ENCODE measurements around the gene LIPM. TPM values are rescaled to one million over a fixed set of nuclear protein-coding genes. Genes with fewer than 3 reads are reported as not detected.
A peak's percentile ranks its signal among the peaks of the same experiment; 100 is the strongest.

The LIPM gene
- total RNA-seq, 1 experiment from 2014 or later: not detected

- Histone ChIP-seq H3K27me3 (ENCODE audit: low read length) (no peaks in the 10 kb centered on the region), H3K4me3 (ENCODE audit: low read length) (no peak overlapping the region), H3K9ac (ENCODE audit: low read length) (no peak overlapping the region), H3K79me2 (ENCODE audit: low read length) (no peaks in the 10 kb centered on the region), H2AFZ (ENCODE audit: low read length) (no peak overlapping the region), H3K9me3 (ENCODE audit: low read length) (no peaks in the 10 kb centered on the region), H3K4me2 (ENCODE audit: low read length) (no peak overlapping the region), H3K4me1 (ENCODE audit: insufficient read depth, low read length) (peaks cover 15% of the 10 kb centered on the region), H3K27ac (ENCODE audit: low read length) (no peak overlapping the region), H4K20me1 (ENCODE audit: low read length) (no peaks in the 10 kb centered on the region), H3K36me3 (ENCODE audit: low read depth, low read length) (no peaks in the 10 kb centered on the region), H3K9me2 (replicated peaks; ENCODE audit: low read length) (no peaks in the 10 kb centered on the region), H3F3A (ENCODE audit: low read length, unreplicated experiment) (no peaks in the 10 kb centered on the region)
- no TSS peak for BruUV-seq (replicated peaks)
- no peak for DNase-seq
- intact Hi-C loops (cut with micrococcal nuclease): no loop called here
- TF ChIP-seq, protein P1, sequence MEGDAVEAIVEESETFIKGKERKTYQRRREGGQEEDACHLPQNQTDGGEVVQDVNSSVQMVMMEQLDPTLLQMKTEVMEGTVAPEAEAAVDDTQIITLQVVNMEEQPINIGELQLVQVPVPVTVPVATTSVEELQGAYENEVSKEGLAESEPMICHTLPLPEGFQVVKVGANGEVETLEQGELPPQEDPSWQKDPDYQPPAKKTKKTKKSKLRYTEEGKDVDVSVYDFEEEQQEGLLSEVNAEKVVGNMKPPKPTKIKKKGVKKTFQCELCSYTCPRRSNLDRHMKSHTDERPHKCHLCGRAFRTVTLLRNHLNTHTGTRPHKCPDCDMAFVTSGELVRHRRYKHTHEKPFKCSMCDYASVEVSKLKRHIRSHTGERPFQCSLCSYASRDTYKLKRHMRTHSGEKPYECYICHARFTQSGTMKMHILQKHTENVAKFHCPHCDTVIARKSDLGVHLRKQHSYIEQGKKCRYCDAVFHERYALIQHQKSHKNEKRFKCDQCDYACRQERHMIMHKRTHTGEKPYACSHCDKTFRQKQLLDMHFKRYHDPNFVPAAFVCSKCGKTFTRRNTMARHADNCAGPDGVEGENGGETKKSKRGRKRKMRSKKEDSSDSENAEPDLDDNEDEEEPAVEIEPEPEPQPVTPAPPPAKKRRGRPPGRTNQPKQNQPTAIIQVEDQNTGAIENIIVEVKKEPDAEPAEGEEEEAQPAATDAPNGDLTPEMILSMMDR (conservative IDR thresholded peaks at IDR 0.05; ENCODE audit: low read depth, low read length): no peak
- TF ChIP-seq EZH2 (IDR thresholded peaks at IDR 0.05; ENCODE audit: low read length, unreplicated experiment) (no peak), EZH2phosphoT487 (IDR thresholded peaks at IDR 0.05; ENCODE audit: borderline replicate concordance, low read length) (no peak)
- CTCF ChIA-PET: no interaction called here
- POLR2A ChIA-PET (ENCODE audit: unreplicated experiment): no interaction called here
- ATAC-seq: no peak
Measured at GRCh38 chr10:88805924-88806323, 3.4 kb downstream of the LIPM start.

- BruUV-seq (replicated peaks): no TSS peak
- Histone ChIP-seq H3F3A (ENCODE audit: low read length, unreplicated experiment) (no peaks in the 10 kb centered on the region), H3K4me3 (ENCODE audit: low read length) (no peak overlapping the region), H3K27ac (ENCODE audit: low read length) (no peak overlapping the region), H3K9me3 (ENCODE audit: low read length) (no peaks in the 10 kb centered on the region), H3K9me2 (replicated peaks; ENCODE audit: low read length) (no peaks in the 10 kb centered on the region), H3K9ac (ENCODE audit: low read length) (no peak overlapping the region), H3K4me1 (ENCODE audit: insufficient read depth, low read length) (peaks cover 19% of the 10 kb centered on the region), H2AFZ (ENCODE audit: low read length) (no peak overlapping the region), H4K20me1 (ENCODE audit: low read length) (no peaks in the 10 kb centered on the region), H3K36me3 (ENCODE audit: low read depth, low read length) (no peaks in the 10 kb centered on the region), H3K79me2 (ENCODE audit: low read length) (no peaks in the 10 kb centered on the region), H3K27me3 (ENCODE audit: low read length) (no peaks in the 10 kb centered on the region), H3K4me2 (ENCODE audit: low read length) (no peak overlapping the region)
- intact Hi-C loops (cut with micrococcal nuclease): no loop called here
- DNase-seq (no peak), ATAC-seq (no peak)
- ChIA-PET POLR2A (ENCODE audit: unreplicated experiment) (no interaction called here), CTCF (no interaction called here)
- TF ChIP-seq EZH2phosphoT487 (IDR thresholded peaks at IDR 0.05; ENCODE audit: borderline replicate concordance, low read length): no peak
- TF ChIP-seq, protein P1 (conservative IDR thresholded peaks at IDR 0.05; ENCODE audit: low read depth, low read length): no peak
- no peak for TF ChIP-seq EZH2 (IDR thresholded peaks at IDR 0.05; ENCODE audit: low read length, unreplicated experiment)
Measured at GRCh38 chr10:88809621-88810020, 7.1 kb downstream of the LIPM start.

DNA sequence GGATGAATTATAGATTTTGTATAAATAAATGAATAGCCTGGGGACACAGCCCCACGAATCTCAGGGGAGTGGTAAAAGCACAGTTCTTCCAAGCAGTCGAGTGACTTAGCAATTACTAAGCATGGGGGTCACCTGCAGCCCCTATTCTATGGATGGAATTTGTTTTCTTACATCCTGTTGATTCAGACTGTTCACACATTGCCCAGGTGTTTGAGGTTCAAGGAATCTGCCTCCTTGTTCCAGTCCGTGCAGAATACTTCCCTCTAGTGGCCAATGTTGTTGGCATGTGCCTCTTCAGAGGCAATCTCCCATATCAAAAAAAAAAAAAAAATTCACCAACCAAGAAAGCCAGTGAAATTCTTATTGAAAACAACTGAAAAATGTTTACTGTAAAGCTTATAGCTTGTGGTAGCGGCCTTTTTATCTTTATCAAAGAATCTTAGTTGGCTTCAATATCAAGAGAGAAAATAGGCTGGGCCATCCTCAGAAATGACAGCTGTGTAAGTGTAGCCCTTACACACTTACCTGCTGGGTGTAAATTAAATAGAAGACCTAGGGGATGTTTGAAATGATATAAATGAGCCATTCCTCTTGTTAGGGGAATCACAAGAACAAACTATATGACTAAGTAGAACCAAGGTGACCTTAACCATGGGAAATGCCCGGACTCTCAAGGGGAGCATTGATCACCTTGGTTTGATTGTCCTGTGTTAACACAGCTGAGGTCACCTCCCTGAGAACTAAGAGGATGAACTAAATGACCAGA, 7.8 kb downstream of the LIPM start:
- Histone ChIP-seq H3K27ac (ENCODE audit: low read length) (no peak overlapping the region), H3K9me3 (ENCODE audit: low read length) (no peaks in the 10 kb centered on the region), H3K9ac (ENCODE audit: low read length) (no peak overlapping the region), H3K27me3 (ENCODE audit: low read length) (no peaks in the 10 kb centered on the region), H3F3A (ENCODE audit: low read length, unreplicated experiment) (no peaks in the 10 kb centered on the region), H2AFZ (ENCODE audit: low read length) (0 out of 2 replicates have a peak overlapping the region, but pooled peaks have one; percentile 18), H3K4me2 (ENCODE audit: low read length) (peak overlapping the region; percentile 53), H3K79me2 (ENCODE audit: low read length) (no peaks in the 10 kb centered on the region), H3K4me1 (ENCODE audit: insufficient read depth, low read length) (peaks cover 19% of the 10 kb centered on the region), H3K9me2 (replicated peaks; ENCODE audit: low read length) (no peaks in the 10 kb centered on the region), H4K20me1 (ENCODE audit: low read length) (no peaks in the 10 kb centered on the region), H3K36me3 (ENCODE audit: low read depth, low read length) (no peaks in the 10 kb centered on the region), H3K4me3 (ENCODE audit: low read length) (no peak overlapping the region)
- peak; percentile 85 for ATAC-seq
- ChIA-PET CTCF (no interaction called here), POLR2A (ENCODE audit: unreplicated experiment) (no interaction called here)
- TF ChIP-seq, protein P1 (conservative IDR thresholded peaks at IDR 0.05; ENCODE audit: low read depth, low read length): peak; percentile 83
- no peak for TF ChIP-seq EZH2 (IDR thresholded peaks at IDR 0.05; ENCODE audit: low read length, unreplicated experiment)
- intact Hi-C loops (cut with micrococcal nuclease): no loop called here
- BruUV-seq (replicated peaks): no TSS peak
- peak; percentile 79 for DNase-seq

All from PC-3 (cell line).